Measurements from ENCODE around the gene PRAME. TPM values are rescaled to one million over a fixed set of nuclear protein-coding genes. Genes with fewer than 3 reads are reported as not detected.

Gene PRAME
- total and polyA plus RNA-seq, 2 experiments from 2014 or later, result not detected

- DNase-seq (ENCODE audit: low spot score), result no peak
- Histone ChIP-seq H3K4me2 (no peak overlapping the region), H3K79me2 (no peaks in the 10 kb centered on the region), H3K27me3 (no peaks in the 10 kb centered on the region), H3K4me1 (ENCODE audit: insufficient read depth) (no peaks in the 10 kb centered on the region), H3K4me3 (no peak overlapping the region), H3K27ac (no peak overlapping the region), H3K36me3 (replicated peaks; ENCODE audit: insufficient read depth, low read depth) (no peaks in the 10 kb centered on the region), H3K9me2 (replicated peaks; ENCODE audit: insufficient read depth) (no peaks in the 10 kb centered on the region), H3K9me3 (ENCODE audit: low read depth) (no peaks in the 10 kb centered on the region), H2AFZ (no peak overlapping the region), H4K20me1 (ENCODE audit: insufficient read depth, poor library complexity, severe bottlenecking) (no peaks in the 10 kb centered on the region)
- TF ChIP-seq EZH2 (IDR thresholded peaks at IDR 0.05; ENCODE audit: borderline replicate concordance) (no peak), EZH2phosphoT487 (IDR thresholded peaks at IDR 0.05; ENCODE audit: low read depth, severe bottlenecking, unreplicated experiment) (no peak), CTCF (IDR thresholded peaks at IDR 0.05; ENCODE audit: poor library complexity) (no peak)
- WGBS (ENCODE audit: low lambda C conversion rate, missing lambda C conversion rate), result 31% methylated on average over 1 of the region's 1 CpG
Observed at GRCh38 chr22:22536916-22537315, 22.1 kb downstream of the PRAME start.

DNA sequence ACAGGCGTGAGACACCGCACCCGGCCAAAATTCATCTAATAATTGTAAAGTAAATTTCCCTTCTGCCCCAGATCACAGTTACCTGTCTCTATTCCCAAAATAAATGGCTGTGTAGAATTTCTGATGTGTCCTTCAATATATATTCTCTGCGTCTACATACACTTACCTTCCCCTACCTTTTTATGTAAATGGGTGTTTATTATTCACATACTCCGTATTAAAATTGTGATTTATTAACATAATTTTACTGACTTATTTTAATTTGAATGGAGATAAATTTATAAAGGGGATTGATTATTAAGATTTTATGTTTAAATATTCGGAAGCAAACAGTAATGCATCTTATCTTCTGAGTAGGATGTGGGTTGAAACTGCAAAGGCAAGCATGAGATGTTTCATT lies 22.6 kb downstream of the PRAME start:
- no peaks in the 10 kb centered on the region for H3K27me3 ChIP-seq
- no peak overlapping the region for H3K4me3 ChIP-seq
- no peaks in the 10 kb centered on the region for H3K79me2 ChIP-seq
- no peaks in the 10 kb centered on the region for H3K36me3 ChIP-seq (replicated peaks; ENCODE audit: insufficient read depth, low read depth)
- H3K4me1 ChIP-seq (ENCODE audit: insufficient read depth), result no peaks in the 10 kb centered on the region
- DNase-seq (ENCODE audit: low spot score), result no peak
- H3K4me2 ChIP-seq, result no peak overlapping the region
- H3K9me2 ChIP-seq (replicated peaks; ENCODE audit: insufficient read depth), result no peaks in the 10 kb centered on the region
- H2AFZ ChIP-seq, result no peak overlapping the region
- no peaks in the 10 kb centered on the region for H3K9me3 ChIP-seq (ENCODE audit: low read depth)
- TF ChIP-seq EZH2 (IDR thresholded peaks at IDR 0.05; ENCODE audit: borderline replicate concordance) (no peak), EZH2phosphoT487 (IDR thresholded peaks at IDR 0.05; ENCODE audit: low read depth, severe bottlenecking, unreplicated experiment) (no peak), CTCF (IDR thresholded peaks at IDR 0.05; ENCODE audit: poor library complexity) (no peak)
- H3K27ac ChIP-seq, result no peak overlapping the region
- H4K20me1 ChIP-seq (ENCODE audit: insufficient read depth, poor library complexity, severe bottlenecking), result no peaks in the 10 kb centered on the region
- WGBS (ENCODE audit: low lambda C conversion rate, missing lambda C conversion rate), result 71% methylated on average over 6 of the region's 6 CpGs

- Histone ChIP-seq H3K27ac (no peak overlapping the region), H3K4me1 (ENCODE audit: insufficient read depth) (no peaks in the 10 kb centered on the region), H4K20me1 (ENCODE audit: insufficient read depth, poor library complexity, severe bottlenecking) (no peaks in the 10 kb centered on the region), H3K9me3 (ENCODE audit: low read depth) (no peaks in the 10 kb centered on the region), H3K4me3 (no peak overlapping the region), H3K4me2 (no peak overlapping the region), H3K79me2 (no peaks in the 10 kb centered on the region), H3K36me3 (replicated peaks; ENCODE audit: insufficient read depth, low read depth) (no peaks in the 10 kb centered on the region), H3K27me3 (no peaks in the 10 kb centered on the region), H3K9me2 (replicated peaks; ENCODE audit: insufficient read depth) (no peaks in the 10 kb centered on the region), H2AFZ (no peak overlapping the region)
- TF ChIP-seq EZH2phosphoT487 (IDR thresholded peaks at IDR 0.05; ENCODE audit: low read depth, severe bottlenecking, unreplicated experiment) (no peak), EZH2 (IDR thresholded peaks at IDR 0.05; ENCODE audit: borderline replicate concordance) (no peak), CTCF (IDR thresholded peaks at IDR 0.05; ENCODE audit: poor library complexity) (no peak)
- WGBS (ENCODE audit: low lambda C conversion rate, missing lambda C conversion rate), result 82% methylated on average over 3 of the region's 3 CpGs
- DNase-seq (ENCODE audit: low spot score), result no peak
Observed at GRCh38 chr22:22535662-22536061, 23.4 kb downstream of the PRAME start.

Data from hepatocyte (in vitro differentiated cells).